GM23338 (cell line): ENCODE results near the gene GOLGB1. TPM values are rescaled to one million over a fixed set of nuclear protein-coding genes. Genes with fewer than 3 reads are reported as not detected.

Source experiments
- ATAC-seq: fragments of 200-7000 bp; cut with Tn5 transposase; 3 replicates; pipeline ENCODE4 v1.9.1; 2020
- DNase-seq: peaks from one replicate; pipeline ENCODE4 v3.0.0-alpha.2; 2015; ENCODE audit warnings: low spot score
- H2AFZ ChIP-seq: fragments of 200-600 bp; sonication (generic); 2 replicates; pipeline ENCODE4 v1.8.0; 2016; ENCODE audit warnings: antibody characterized with exemption, mild to moderate bottlenecking, moderate library complexity
- H3F3A ChIP-seq: fragments of 200-600 bp; sonication (generic); replicated peaks from 2 replicates; pipeline ENCODE4 v1.8.0; 2017; ENCODE audit warnings: antibody characterized with exemption, mixed run types, low read depth
- H3K27ac ChIP-seq: fragments of 200-600 bp; sonication (generic); 2 replicates; pipeline ENCODE4 v1.6.1; 2016; ENCODE audit warnings: low read depth
- H3K27me3 ChIP-seq: fragments of 200-600 bp; sonication (generic); 2 replicates; pipeline ENCODE4 v1.8.0; 2016; ENCODE audit warnings: mild to moderate bottlenecking, mixed run types, moderate library complexity; ENCODE audit not compliant: insufficient read depth
- H3K36me3 ChIP-seq: fragments of 200-600 bp; sonication (generic); 2 replicates; pipeline ENCODE4 v1.8.0; 2016; ENCODE audit warnings: mild to moderate bottlenecking; ENCODE audit not compliant: insufficient read depth
- H3K4me1 ChIP-seq: fragments of 200-600 bp; sonication (generic); 2 replicates; pipeline ENCODE4 v1.8.0; 2016; ENCODE audit warnings: mild to moderate bottlenecking, moderate library complexity; ENCODE audit not compliant: insufficient read depth
- H3K4me2 ChIP-seq: fragments of 200-600 bp; sonication (generic); 2 replicates; pipeline ENCODE4 v1.7.1; 2017; ENCODE audit warnings: mixed run types
- H3K4me3 ChIP-seq: fragments of 200-600 bp; sonication (generic); 2 replicates; pipeline ENCODE4 v1.6.1; 2016; ENCODE audit warnings: mixed run types
- H3K79me2 ChIP-seq: fragments of 200-600 bp; sonication (generic); replicated peaks from 2 replicates; pipeline ENCODE4 v1.8.0; 2017; ENCODE audit warnings: mild to moderate bottlenecking; ENCODE audit not compliant: insufficient read depth
- H3K9me2 ChIP-seq: fragments of 200-600 bp; sonication (generic); 2 replicates; pipeline ENCODE4 v1.8.0; 2017; ENCODE audit not compliant: insufficient read depth
- H4K20me1 ChIP-seq: fragments of 200-600 bp; sonication (generic); replicated peaks from 2 replicates; pipeline ENCODE4 v1.8.0; 2017; ENCODE audit warnings: mild to moderate bottlenecking; ENCODE audit not compliant: insufficient read depth
- H3K27ac Mint-ChIP-seq: 2 replicates; pipeline ENCODE4 v1.8.0; 2020; ENCODE audit warnings: inconsistent platforms, mild to moderate bottlenecking, moderate library complexity, mixed read lengths
- H3K27me3 Mint-ChIP-seq: 3 replicates; pipeline ENCODE4 v1.8.0; 2022; ENCODE audit warnings: low read depth, mild to moderate bottlenecking, moderate library complexity, mixed read lengths, inconsistent platforms; ENCODE audit not compliant: insufficient read depth, poor library complexity
- H3K36me3 Mint-ChIP-seq: 3 replicates; pipeline ENCODE4 v1.8.0; 2021; ENCODE audit warnings: low read depth, mild to moderate bottlenecking, inconsistent platforms, moderate library complexity, mixed read lengths
- H3K4me1 Mint-ChIP-seq: 3 replicates; pipeline ENCODE4 v1.8.0; 2020; ENCODE audit warnings: mild to moderate bottlenecking, inconsistent platforms, mixed read lengths
- H3K4me3 Mint-ChIP-seq: 3 replicates; pipeline ENCODE4 v1.8.0; 2021; ENCODE audit warnings: moderate library complexity, mild to moderate bottlenecking, inconsistent platforms, mixed read lengths
- H3K9me3 Mint-ChIP-seq: 3 replicates; pipeline ENCODE4 v1.8.0; 2020; ENCODE audit warnings: moderate library complexity, mild to moderate bottlenecking, inconsistent platforms, mixed read lengths
- CREB1 ChIP-seq: fragments of 250-450 bp; sonication (Bioruptor Pico); IDR thresholded peaks from 2 replicates; pipeline ENCODE4 v1.5.0; 2020; ENCODE audit warnings: low read depth, mild to moderate bottlenecking, moderate library complexity
- JUNB ChIP-seq: IDR thresholded peaks from one replicate; pipeline ENCODE4 v1.6.1; 2016; ENCODE audit warnings: antibody characterized with exemption; ENCODE audit not compliant: unreplicated experiment
- NANOG ChIP-seq: IDR thresholded peaks from 2 replicates; pipeline ENCODE4 v1.6.1; 2016; ENCODE audit warnings: antibody characterized with exemption, borderline replicate concordance
- POLR2AphosphoS5 ChIP-seq: IDR thresholded peaks from 2 replicates; pipeline ENCODE4 v1.6.1; 2016; ENCODE audit warnings: antibody characterized with exemption, low read depth
- REST ChIP-seq: IDR thresholded peaks from one replicate; pipeline ENCODE4 v1.6.1; 2018; ENCODE audit warnings: antibody characterized with exemption; ENCODE audit not compliant: unreplicated experiment
- ZNF331 ChIP-seq: fragments of 250-450 bp; sonication (Bioruptor Pico); IDR thresholded peaks from 2 replicates; pipeline ENCODE4 v1.5.0; 2020; ENCODE audit warnings: low read depth, mild to moderate bottlenecking, moderate library complexity
- ZNF462 ChIP-seq: fragments of 250-450 bp; sonication (Bioruptor Pico); IDR thresholded peaks from 2 replicates; pipeline ENCODE4 v1.5.0; 2020; ENCODE audit warnings: mild to moderate bottlenecking, moderate library complexity
- polyA plus RNA-seq: library from polyadenylated mRNA; unstranded; fragments of >200 nt; fragmentation: Nextera tagmentation; extraction: Ambion mirVana; gene quantifications from 2 replicates; pipeline ENCODE4 v1.2.1, GENCODE V29; 2016
- total RNA-seq: library from RNA; depleted of rRNA; stranded (reverse); fragments of >200 nt; shearing (Covaris generic); gene quantifications from 2 replicates; pipeline ENCODE4 v1.2.3, GENCODE V29; 2014

Gene GOLGB1
- total and polyA plus RNA-seq, 2 experiments from 2014 or later, result 34.5 to 56.8 TPM

GRCh38 chr3:121651684-121652083, 97.9 kb downstream of the GOLGB1 start (continued):
- TF ChIP-seq ZNF462 (CRISPR knock-in tag) (no peak), ZNF331 (CRISPR knock-in tag) (no peak), NANOG (no peak), POLR2AphosphoS5 (no peak), CREB1 (no peak), JUNB (no peak), REST (no peak)

DNA sequence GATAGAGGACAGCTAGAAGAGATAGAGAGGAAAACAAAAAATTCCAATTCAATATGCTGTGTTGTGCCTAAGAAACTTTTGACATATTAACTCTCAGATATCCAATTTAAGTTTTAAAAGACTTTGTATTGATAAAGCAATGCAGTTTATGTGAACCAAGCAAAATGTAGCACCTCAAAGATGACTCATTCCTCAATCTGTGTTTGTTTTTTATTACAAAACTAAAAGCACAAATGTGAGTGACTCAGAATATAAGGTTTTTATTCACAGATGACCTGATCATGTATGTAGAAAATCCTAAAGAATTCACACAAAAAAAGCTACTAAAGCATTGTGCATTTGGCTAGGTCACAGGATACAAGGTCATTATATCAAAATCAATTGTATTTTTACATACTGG, 99.9 kb downstream of the GOLGB1 start:
- no peaks in the 10 kb centered on the region for H3K9me3 Mint-ChIP-seq
- no peaks in the 10 kb centered on the region for H3F3A ChIP-seq
- H2AFZ ChIP-seq, result no peak overlapping the region
- H3K27ac Mint-ChIP-seq, result no peak overlapping the region
- H3K36me3 Mint-ChIP-seq, result no peaks in the 10 kb centered on the region
- H3K4me3 ChIP-seq, result no peak overlapping the region
- H3K36me3 ChIP-seq, result no peaks in the 10 kb centered on the region
- H3K4me2 ChIP-seq, result no peak overlapping the region
- H3K27me3 Mint-ChIP-seq, result no peaks in the 10 kb centered on the region
- H3K27me3 ChIP-seq, result no peaks in the 10 kb centered on the region
- H3K79me2 ChIP-seq, result no peaks in the 10 kb centered on the region
- H3K27ac ChIP-seq, result no peak overlapping the region
- no peaks in the 10 kb centered on the region for H4K20me1 ChIP-seq
- H3K4me1 ChIP-seq, result no peaks in the 10 kb centered on the region
- no peak overlapping the region for H3K4me3 Mint-ChIP-seq
- ATAC-seq (no peak), DNase-seq (no peak)
- H3K4me1 Mint-ChIP-seq, result no peaks in the 10 kb centered on the region
- H3K9me2 ChIP-seq, result no peaks in the 10 kb centered on the region; the same call in 1 of the 2 replicates
- TF ChIP-seq ZNF462 (CRISPR knock-in tag) (no peak), NANOG (no peak), JUNB (no peak)
